PC-9 (cell line): ENCODE results near the gene UTS2. TPM values are rescaled to one million over a fixed set of nuclear protein-coding genes. Genes with fewer than 3 reads are reported as not detected.

Experiments
- BruUV-seq: library from RNA; stranded (reverse); fragments of 400-500 nt; replicated peaks from 2 replicates; lab custom pipeline; 2021; lab: Mats Ljungman, UMichigan
- CTCF ChIA-PET: fragments of 300-600 bp; sonication (Branson Sonifier 250); formaldehyde crosslinking; loops from one replicate; lab custom pipeline; 2022; ENCODE audit warnings: antibody characterized with exemption; lab: Charles Lee
- POLR2A ChIA-PET: fragments of 300-600 bp; sonication (Branson Sonifier 250); formaldehyde crosslinking; loops from one replicate; lab custom pipeline; 2022; ENCODE audit warnings: antibody characterized with exemption; ENCODE audit not compliant: unreplicated experiment; lab: Charles Lee
- DNase-seq, 2 experiments: peaks; one replicate each; pipeline versions ENCODE4 v3.0.0 to v3.0.0-alpha.2; 2015 to 2022; ENCODE audit warnings: mixed read lengths in 1 of 2
- H2AFZ ChIP-seq: fragments of 200-600 bp; sonication (generic); 2 replicates; pipeline ENCODE4 v1.8.1; 2017; ENCODE audit warnings: antibody characterized with exemption
- H3F3A ChIP-seq: fragments of 200-600 bp; sonication (generic); 2 replicates; pipeline ENCODE4 v1.8.1; 2017; ENCODE audit warnings: antibody characterized with exemption, mild to moderate bottlenecking, low read depth; ENCODE audit not compliant: insufficient read depth
- H3K27ac ChIP-seq: fragments of 200-600 bp; sonication (generic); 2 replicates; pipeline ENCODE4 v1.6.1; 2016; ENCODE audit warnings: mixed run types
- H3K27me3 ChIP-seq: fragments of 200-600 bp; sonication (generic); 2 replicates; pipeline ENCODE4 v1.6.1; 2016; ENCODE audit warnings: low read depth, mixed run types; ENCODE audit not compliant: insufficient read depth
- H3K36me3 ChIP-seq: fragments of 200-600 bp; sonication (generic); 2 replicates; pipeline ENCODE4 v1.6.1; 2016; ENCODE audit warnings: low read depth, mixed run types
- H3K4me1 ChIP-seq: fragments of 200-600 bp; sonication (generic); replicated peaks from 2 replicates; pipeline ENCODE4 v1.6.1; 2016; ENCODE audit warnings: mixed run types; ENCODE audit not compliant: insufficient read depth
- H3K4me2 ChIP-seq: fragments of 200-600 bp; sonication (generic); 2 replicates; pipeline ENCODE4 v1.6.1; 2017; ENCODE audit warnings: mixed run types
- H3K4me3 ChIP-seq: fragments of 200-600 bp; sonication (generic); 2 replicates; pipeline ENCODE4 v1.6.1; 2016; ENCODE audit warnings: mixed run types
- H3K79me2 ChIP-seq: fragments of 200-600 bp; sonication (generic); 2 replicates; pipeline ENCODE4 v1.6.1; 2017; ENCODE audit warnings: low read depth, mixed run types
- H3K9me2 ChIP-seq: fragments of 200-600 bp; sonication (generic); 2 replicates; pipeline ENCODE4 v1.8.1; 2017; ENCODE audit warnings: mild to moderate bottlenecking; ENCODE audit not compliant: insufficient read depth
- H3K9me3 ChIP-seq: fragments of 200-600 bp; sonication (generic); 2 replicates; pipeline ENCODE4 v1.8.1; 2016; ENCODE audit warnings: low read depth; ENCODE audit not compliant: insufficient read depth
- H4K20me1 ChIP-seq: fragments of 200-600 bp; sonication (generic); 2 replicates; pipeline ENCODE4 v1.8.1; 2017; ENCODE audit not compliant: insufficient read depth
- CTCF ChIP-seq: fragments of 200-600 bp; sonication (generic); conservative IDR thresholded peaks from 2 replicates; pipeline ENCODE4 v1.6.1; 2017; ENCODE audit warnings: mixed run types, antibody characterized with exemption, mild to moderate bottlenecking, moderate library complexity
- EZH2 ChIP-seq: fragments of 200-600 bp; sonication (generic); IDR thresholded peaks from 2 replicates; pipeline ENCODE4 v1.8.0; 2017; ENCODE audit warnings: antibody characterized with exemption, low read depth
- intact Hi-C: fragments of 100-400 bp; cut with micrococcal nuclease; formaldehyde crosslinking; loops from one replicate; pipeline ENCODE4 v1.10.0; 2022; ENCODE audit not compliant: unreplicated experiment
- total RNA-seq: library from RNA; stranded (reverse); gene quantifications from 2 replicates; pipeline ENCODE4 v1.2.3, GENCODE V29; 2021

UTS2 gene
- total RNA-seq, 1 experiment from 2014 or later, result 23.8 TPM

- ChIA-PET POLR2A (no interaction called here), CTCF (no interaction called here)
- DNase-seq, result no peak
- Histone ChIP-seq H3K4me1 (no peaks in the 10 kb centered on the region), H4K20me1 (no peaks in the 10 kb centered on the region), H3K4me2 (no peak overlapping the region), H3F3A (no peaks in the 10 kb centered on the region), H3K36me3 (0 out of 2 replicates have a peak, but pooled peaks cover 6% of the 10 kb centered on the region), H3K79me2 (no peaks in the 10 kb centered on the region), H3K27me3 (no peaks in the 10 kb centered on the region), H3K27ac (no peak overlapping the region), H3K4me3 (no peak overlapping the region), H3K9me2 (no peaks in the 10 kb centered on the region), H2AFZ (no peak overlapping the region), H3K9me3 (peaks cover 10% of the 10 kb centered on the region; the same call in 1 of the 2 replicates)
- no peak for TF ChIP-seq CTCF
- TF ChIP-seq EZH2, result no peak
- intact Hi-C loops, result no loop called here
- no TSS peak for BruUV-seq
These were observed 43.1 kb downstream of the UTS2 start for GRCh38 chr1:7809742-7810141.

- H2AFZ ChIP-seq, result no peak overlapping the region
- H3F3A ChIP-seq, result no peaks in the 10 kb centered on the region
- no peaks in the 10 kb centered on the region for H3K4me1 ChIP-seq
- no peaks in the 10 kb centered on the region for H4K20me1 ChIP-seq
- no peaks in the 10 kb centered on the region for H3K79me2 ChIP-seq
- 0 out of 2 replicates have a peak, but pooled peaks cover 6% of the 10 kb centered on the region for H3K36me3 ChIP-seq
- peak; percentile 68 for TF ChIP-seq CTCF
- TF ChIP-seq EZH2, result no peak
- CTCF ChIA-PET, result interaction anchor here (0.5 to 1.0 kb wide), 6 partner anchors 13 to 1049 kb away, joined by 3 to 5 read pairs (median 3); no protein-coding TSS in a partner anchor
- 0 out of 2 replicates have a peak, but pooled peaks cover 1% of the 10 kb centered on the region for H3K9me3 ChIP-seq
- DNase-seq, result no peak
- intact Hi-C loops, result no loop called here
- POLR2A ChIA-PET, result interaction anchor here (0.7 kb wide), 1 partner anchor 253 kb away, joined by 3 read pairs; no protein-coding TSS in a partner anchor
- H3K4me2 ChIP-seq, result no peak overlapping the region
- BruUV-seq, result no TSS peak
- H3K27me3 ChIP-seq, result no peaks in the 10 kb centered on the region
- no peak overlapping the region for H3K4me3 ChIP-seq
- H3K9me2 ChIP-seq, result no peaks in the 10 kb centered on the region
- H3K27ac ChIP-seq, result no peak overlapping the region
These were observed 44.5 kb downstream of the UTS2 start for GRCh38 chr1:7808253-7808844.

GRCh38 chr1:7805460-7805859 lies 47.4 kb downstream of the UTS2 start:
- BruUV-seq, result no TSS peak

More at GRCh38 chr1:7805460-7805859, 47.4 kb downstream of the UTS2 start:
- Histone ChIP-seq H3K36me3 (no peaks in the 10 kb centered on the region; the same call in 1 of the 2 replicates), H3K4me1 (no peaks in the 10 kb centered on the region), H2AFZ (no peak overlapping the region), H4K20me1 (no peaks in the 10 kb centered on the region), H3F3A (no peaks in the 10 kb centered on the region), H3K27me3 (no peaks in the 10 kb centered on the region), H3K79me2 (no peaks in the 10 kb centered on the region), H3K27ac (no peak overlapping the region), H3K4me3 (no peak overlapping the region), H3K9me3 (no peaks in the 10 kb centered on the region), H3K9me2 (no peaks in the 10 kb centered on the region), H3K4me2 (no peak overlapping the region)
- no peak for DNase-seq
- intact Hi-C loops, result no loop called here
- ChIA-PET CTCF (no interaction called here), POLR2A (no interaction called here)
- TF ChIP-seq CTCF (no peak), EZH2 (no peak)

Other genes starting within 250 kb of the UTS2 start
- 78.6 and 81.9 TPM in 2 replicates for gene VAMP3, start 81.8 kb downstream of the UTS2 start, total RNA-seq
- 25.1 and 32.9 TPM in 2 replicates for gene PER3, start 68.8 kb downstream of the UTS2 start, total RNA-seq
- gene TNFRSF9, start 87.8 kb upstream of the UTS2 start, total RNA-seq, result 0.70 and 1.3 TPM in 2 replicates
- 242 and 291 TPM in 2 replicates for gene PARK7, start 108.6 kb upstream of the UTS2 start, total RNA-seq
- gene ERRFI1, start 173.2 kb upstream of the UTS2 start, total RNA-seq, result 44.9 and 47.8 TPM in 2 replicates